Measurements from ENCODE around the gene ROS1.
"Not testable (repeated sequence)": the region's sequence is repeated elsewhere in the genome, so short reads cannot be mapped to it uniquely, and the experiment has no call there.

ROS1 gene

DNA sequence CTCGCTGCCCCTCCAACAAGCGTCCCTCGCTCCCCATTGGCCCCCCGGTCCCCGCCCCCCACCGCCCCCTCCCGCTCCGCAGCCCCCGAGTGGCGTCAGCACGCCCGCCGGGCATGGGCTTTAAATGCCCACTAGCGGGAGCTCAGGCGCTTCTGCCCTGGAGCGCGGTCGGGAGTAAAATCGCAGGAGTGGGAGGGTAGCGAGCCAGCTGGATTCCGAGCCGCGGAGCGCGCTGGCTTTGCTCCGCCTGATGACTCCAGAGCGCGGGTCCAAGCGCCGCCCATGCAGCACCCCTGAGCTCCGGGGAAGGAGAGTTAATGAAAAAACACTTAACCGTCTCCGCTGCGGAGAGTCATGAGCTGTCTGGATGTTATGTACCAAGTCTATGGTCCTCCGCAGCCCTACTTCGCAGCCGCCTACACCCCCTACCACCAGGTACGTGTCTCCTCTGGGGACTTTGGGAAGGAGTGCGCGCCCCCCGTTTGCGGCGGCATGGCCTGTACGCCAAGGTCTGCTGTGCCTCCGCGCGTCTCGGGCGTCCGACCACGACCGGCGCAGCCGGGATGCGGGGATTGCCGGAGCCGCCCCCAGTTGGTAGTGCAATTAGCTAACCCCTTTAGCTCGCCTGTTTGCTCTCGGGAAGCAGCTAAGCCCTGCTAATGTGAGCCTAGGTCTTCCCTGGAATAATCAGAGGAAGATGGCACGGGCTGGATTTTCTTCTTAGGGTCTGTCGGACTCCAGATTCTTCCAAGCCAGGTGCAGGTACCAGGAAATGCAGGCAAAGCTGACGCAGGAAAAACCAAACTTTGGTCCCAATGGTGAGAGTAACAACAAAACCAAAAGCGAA lies 160.1 kb downstream of the ROS1 start, which contains the start of gene VGLL2:
Gene VGLL2 (plus strand): TSS at position 149 of the 847 bp plus-strand sequence. CDS start 206 bp downstream, at position 355.
- no peak for DNase-seq

- no peak for DNase-seq
Measured at GRCh38 chr6:117264692-117265409, 160.9 kb downstream of the ROS1 start.

DNA sequence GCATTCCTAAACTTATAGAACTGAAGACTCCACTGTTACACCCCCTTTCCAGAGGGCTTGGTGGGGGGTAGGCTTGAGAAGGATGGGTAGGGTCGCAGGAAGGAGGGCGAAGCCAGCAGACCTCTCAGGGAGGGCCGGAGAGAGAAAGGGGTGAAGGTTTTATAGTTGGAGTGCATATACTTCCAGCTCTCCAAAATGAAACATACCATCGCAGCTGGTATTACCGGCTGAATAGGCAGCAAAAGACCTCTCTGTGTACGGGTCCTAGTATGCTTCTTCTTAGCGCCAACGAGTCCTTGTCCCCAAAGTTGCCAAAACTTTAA lies 161.4 kb downstream of the ROS1 start:
- DNase-seq = no peak

DNA sequence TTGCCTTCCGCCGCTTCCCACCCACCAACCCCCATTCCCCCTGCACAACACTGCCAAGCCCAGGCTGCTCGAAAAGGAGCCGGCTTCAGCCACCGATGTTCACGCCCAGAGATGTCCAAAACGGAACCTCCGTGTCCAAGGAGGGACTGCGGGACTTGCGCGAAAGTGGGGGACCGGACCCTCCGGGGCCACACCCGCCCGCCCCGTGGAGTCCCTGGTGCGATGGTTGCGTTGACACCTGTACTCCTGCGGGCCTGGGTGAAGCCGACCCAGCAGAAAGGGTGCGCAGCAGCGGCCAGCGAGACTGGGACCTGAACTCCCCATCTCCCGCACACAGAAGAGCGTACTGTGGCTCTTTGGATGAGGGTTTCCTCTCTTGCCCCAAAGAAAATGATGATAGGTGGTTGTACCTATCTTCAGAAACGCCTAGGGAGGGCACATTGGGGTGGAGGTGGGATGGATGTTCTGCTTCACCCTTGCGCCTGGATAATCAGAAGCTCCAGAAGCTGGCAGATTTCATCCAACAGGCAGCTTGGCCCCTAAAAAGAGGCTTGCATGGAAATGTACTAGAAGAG lies 162.3 kb downstream of the ROS1 start:
- no peak for DNase-seq

DNA sequence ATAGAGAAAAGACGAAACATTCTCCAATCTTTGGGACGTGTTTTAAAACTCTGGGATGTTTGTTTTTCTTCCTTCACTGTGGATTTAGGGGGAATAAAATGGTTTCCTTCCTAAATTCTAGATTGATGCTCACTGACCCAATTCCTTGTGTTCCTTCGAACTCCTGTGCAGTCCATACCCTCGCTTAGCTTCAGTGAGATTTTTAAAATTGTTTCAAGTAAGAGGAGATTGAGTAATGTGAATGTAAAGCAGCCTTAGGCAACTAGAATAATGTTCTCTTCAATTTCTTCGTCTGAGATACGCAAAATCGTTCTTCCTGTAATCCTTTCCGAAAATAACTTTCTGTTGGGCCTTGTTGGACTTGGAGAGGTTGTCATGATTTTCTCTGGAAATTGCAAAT lies 162.9 kb downstream of the ROS1 start:
- no peak for DNase-seq

DNA sequence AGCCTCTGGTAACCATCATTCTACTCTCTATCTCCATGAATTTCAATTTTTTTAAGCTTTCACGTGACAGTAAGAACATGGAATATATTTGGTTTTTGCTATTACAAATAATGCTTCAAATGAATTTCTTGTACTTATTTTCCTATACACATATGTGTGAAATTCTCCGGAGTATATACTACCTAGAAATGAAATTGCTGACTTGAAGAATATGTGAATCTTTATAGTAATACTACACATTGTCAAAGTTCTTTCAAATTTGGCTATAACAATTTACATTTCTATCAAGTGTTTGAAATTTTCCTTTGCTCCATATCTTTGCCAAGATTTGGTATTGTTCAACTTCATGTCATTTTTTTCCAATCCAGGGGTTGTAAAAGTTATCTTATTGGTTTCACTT lies 172.0 kb downstream of the ROS1 start:
- no peak for DNase-seq

DNA sequence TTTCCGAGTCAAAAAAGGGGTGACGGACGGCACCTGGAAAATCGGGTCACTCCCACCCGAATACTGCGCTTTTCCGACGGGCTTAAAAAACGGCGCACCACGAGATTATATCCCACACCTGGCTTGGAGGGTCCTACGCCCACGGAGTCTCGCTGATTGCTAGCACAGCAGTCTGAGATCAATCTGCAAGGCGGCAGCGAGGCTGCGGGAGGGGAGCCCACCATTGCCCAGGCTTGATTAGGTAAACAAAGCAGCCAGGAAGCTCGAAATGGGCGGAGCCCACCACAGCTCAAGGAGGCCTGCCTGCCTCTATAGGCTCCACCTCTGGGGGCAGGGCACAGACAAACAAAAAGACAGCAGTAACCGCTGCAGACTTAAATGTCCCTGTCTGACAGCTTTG lies 180.8 kb downstream of the ROS1 start:
- not testable (repeated sequence) for DNase-seq

GRCh38 chr6:117244571-117244970 lies 181.2 kb downstream of the ROS1 start:
- DNase-seq = not testable (repeated sequence)

Measured in CD4-positive, alpha-beta T cell treated with Interferon gamma for 1 hour (primary cell).